ENCODE measurements around the gene MEP1A. TPM values are rescaled to one million over a fixed set of nuclear protein-coding genes. Genes with fewer than 3 reads are reported as not detected.

MEP1A gene
- total RNA-seq, 2 experiments from 2014 or later = not detected

DNA sequence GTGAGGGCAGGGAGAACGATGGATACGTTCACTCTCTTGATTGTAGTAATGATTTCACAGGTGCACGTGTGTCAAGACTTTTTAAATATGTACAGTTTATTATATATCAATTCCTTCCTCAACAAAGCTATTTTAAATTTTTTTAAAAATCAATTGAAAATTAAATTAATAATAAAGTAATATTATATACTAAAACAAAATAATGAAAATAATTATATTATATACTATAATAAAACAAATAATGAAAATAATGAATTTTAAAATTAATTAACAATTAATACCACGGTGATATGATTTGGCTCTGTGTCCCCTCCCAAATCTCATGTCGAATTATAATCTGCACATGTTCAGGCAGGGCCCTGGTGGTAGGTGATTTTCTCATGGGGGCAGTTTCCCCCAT is 85.8 kb downstream of the MEP1A start:
- Histone ChIP-seq H3K27me3 (ENCODE audit: control insufficient read depth in 1 of 2, insufficient read depth in 2 of 2, low read length in 2 of 2) (no peaks in the 10 kb centered on the region), H3K27ac (ENCODE audit: low read depth in 1 of 2, low read length in 2 of 2) (no peak overlapping the region), H3K4me1 (ENCODE audit: insufficient read depth, low read length) (no peaks in the 10 kb centered on the region), H3K9me3 (ENCODE audit: control insufficient read depth in 1 of 2, insufficient read depth in 1 of 2, low read length in 2 of 2) (no peaks in the 10 kb centered on the region), H3K36me3 (ENCODE audit: insufficient read depth, low read length) (no peaks in the 10 kb centered on the region), H3K4me3 (ENCODE audit: low read length) (no peak overlapping the region)
- ATAC-seq (ENCODE audit: poor library complexity) (no peak), DNase-seq (no peak)
- intact Hi-C loops (cut with DNase I, micrococcal nuclease) = no loop called here
- ChIA-PET CTCF (no interaction called here), POLR2A (no interaction called here)
- peaks cover 20% of the 10 kb centered on the region for H3K27me3 Mint-ChIP-seq
- H3K27ac Mint-ChIP-seq = no peak overlapping the region
- no peak overlapping the region for H3K4me3 Mint-ChIP-seq
- no peaks in the 10 kb centered on the region for H3K36me3 Mint-ChIP-seq (ENCODE audit: low read depth)
- TF ChIP-seq, protein P1, sequence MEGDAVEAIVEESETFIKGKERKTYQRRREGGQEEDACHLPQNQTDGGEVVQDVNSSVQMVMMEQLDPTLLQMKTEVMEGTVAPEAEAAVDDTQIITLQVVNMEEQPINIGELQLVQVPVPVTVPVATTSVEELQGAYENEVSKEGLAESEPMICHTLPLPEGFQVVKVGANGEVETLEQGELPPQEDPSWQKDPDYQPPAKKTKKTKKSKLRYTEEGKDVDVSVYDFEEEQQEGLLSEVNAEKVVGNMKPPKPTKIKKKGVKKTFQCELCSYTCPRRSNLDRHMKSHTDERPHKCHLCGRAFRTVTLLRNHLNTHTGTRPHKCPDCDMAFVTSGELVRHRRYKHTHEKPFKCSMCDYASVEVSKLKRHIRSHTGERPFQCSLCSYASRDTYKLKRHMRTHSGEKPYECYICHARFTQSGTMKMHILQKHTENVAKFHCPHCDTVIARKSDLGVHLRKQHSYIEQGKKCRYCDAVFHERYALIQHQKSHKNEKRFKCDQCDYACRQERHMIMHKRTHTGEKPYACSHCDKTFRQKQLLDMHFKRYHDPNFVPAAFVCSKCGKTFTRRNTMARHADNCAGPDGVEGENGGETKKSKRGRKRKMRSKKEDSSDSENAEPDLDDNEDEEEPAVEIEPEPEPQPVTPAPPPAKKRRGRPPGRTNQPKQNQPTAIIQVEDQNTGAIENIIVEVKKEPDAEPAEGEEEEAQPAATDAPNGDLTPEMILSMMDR (IDR thresholded peaks at IDR 0.05) = no peak
- H3K9me3 Mint-ChIP-seq = no peaks in the 10 kb centered on the region
- no peaks in the 10 kb centered on the region for H3K4me1 Mint-ChIP-seq (ENCODE audit: low read depth)

DNA sequence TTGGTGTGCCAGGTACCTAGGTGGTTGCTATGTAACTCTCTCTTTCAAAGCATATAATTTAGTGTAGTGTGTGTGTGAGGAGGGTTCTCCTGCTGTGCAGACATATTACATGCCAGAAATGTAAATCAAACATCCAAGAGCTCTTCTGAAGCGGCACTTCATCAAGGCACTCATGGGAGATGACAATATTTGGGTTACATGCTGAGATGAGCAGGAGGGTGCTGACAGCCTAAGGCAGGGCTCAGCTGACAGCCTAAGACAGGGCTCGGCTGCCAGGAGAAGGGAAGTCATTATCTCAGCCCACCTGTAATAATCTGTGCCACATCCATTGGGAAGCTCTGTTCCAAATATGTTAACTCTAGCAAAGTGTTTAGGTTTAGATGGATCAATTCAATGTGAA is 89.5 kb downstream of the MEP1A start:
- Mint-ChIP-seq H3K27me3 (peaks cover 15% of the 10 kb centered on the region), H3K36me3 (ENCODE audit: low read depth) (no peaks in the 10 kb centered on the region), H3K4me3 (no peak overlapping the region), H3K27ac (no peak overlapping the region), H3K4me1 (ENCODE audit: low read depth) (no peaks in the 10 kb centered on the region), H3K9me3 (no peaks in the 10 kb centered on the region)
- no peak for ATAC-seq (ENCODE audit: poor library complexity)
- intact Hi-C loops (cut with DNase I, micrococcal nuclease) = no loop called here
- TF ChIP-seq, protein P1 (IDR thresholded peaks at IDR 0.05) = no peak
- no peaks in the 10 kb centered on the region for H3K4me1 ChIP-seq (ENCODE audit: insufficient read depth, low read length)
- no peaks in the 10 kb centered on the region for H3K9me3 ChIP-seq (ENCODE audit: control insufficient read depth in 1 of 2, insufficient read depth in 1 of 2, low read length in 2 of 2)
- POLR2A ChIA-PET = no interaction called here
- no peak for DNase-seq
- H3K27me3 ChIP-seq (ENCODE audit: control insufficient read depth in 1 of 2, insufficient read depth in 2 of 2, low read length in 2 of 2) = no peaks in the 10 kb centered on the region
- no peak overlapping the region for H3K27ac ChIP-seq (ENCODE audit: low read depth in 1 of 2, low read length in 2 of 2)
- H3K4me3 ChIP-seq (ENCODE audit: low read length) = no peak overlapping the region
- no peaks in the 10 kb centered on the region for H3K36me3 ChIP-seq (ENCODE audit: insufficient read depth, low read length)
- CTCF ChIA-PET = no interaction called here

DNA sequence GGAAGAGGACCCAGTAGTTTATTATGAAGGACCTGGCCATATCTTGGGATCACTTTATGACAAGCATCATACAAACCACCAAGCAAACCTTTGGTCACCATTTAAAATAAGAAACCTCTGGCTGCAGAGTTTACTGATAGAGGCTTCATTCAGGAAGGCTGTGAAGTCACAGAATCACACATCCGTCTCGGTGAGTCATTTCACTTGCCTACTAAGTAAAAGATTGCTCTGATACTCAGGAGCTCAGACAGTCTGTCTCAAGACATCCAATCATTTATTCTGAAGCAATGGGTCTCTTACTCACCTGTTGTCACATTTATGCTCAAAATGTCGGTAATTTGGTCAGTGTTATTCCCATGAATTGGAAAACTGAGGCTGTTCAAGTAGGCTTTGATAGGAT is 94.8 kb downstream of the MEP1A start:
- ATAC-seq (ENCODE audit: poor library complexity) = no peak
- no peak overlapping the region for H3K4me3 Mint-ChIP-seq
- no peaks in the 10 kb centered on the region for H3K9me3 Mint-ChIP-seq
- H3K27ac Mint-ChIP-seq = no peak overlapping the region
- no peak for DNase-seq
- ChIA-PET CTCF (no interaction called here), POLR2A (no interaction called here)
- H3K27me3 Mint-ChIP-seq = no peaks in the 10 kb centered on the region
- H3K36me3 Mint-ChIP-seq (ENCODE audit: low read depth) = no peaks in the 10 kb centered on the region
- H3K4me1 Mint-ChIP-seq (ENCODE audit: low read depth) = no peaks in the 10 kb centered on the region
- Histone ChIP-seq H3K4me1 (ENCODE audit: insufficient read depth, low read length) (no peaks in the 10 kb centered on the region), H3K27ac (ENCODE audit: low read depth in 1 of 2, low read length in 2 of 2) (no peak overlapping the region), H3K36me3 (ENCODE audit: insufficient read depth, low read length) (no peaks in the 10 kb centered on the region), H3K27me3 (ENCODE audit: control insufficient read depth in 1 of 2, insufficient read depth in 2 of 2, low read length in 2 of 2) (no peaks in the 10 kb centered on the region), H3K9me3 (ENCODE audit: control insufficient read depth in 1 of 2, insufficient read depth in 1 of 2, low read length in 2 of 2) (no peaks in the 10 kb centered on the region), H3K4me3 (ENCODE audit: low read length) (no peak overlapping the region)
- intact Hi-C loops (cut with DNase I, micrococcal nuclease) = no loop called here
- TF ChIP-seq, protein P1 (IDR thresholded peaks at IDR 0.05) = no peak
